ENCODE measurements around the gene SPDEF. TPM values are rescaled to one million over a fixed set of nuclear protein-coding genes. Genes with fewer than 3 reads are reported as not detected.

Gene SPDEF
- total RNA-seq, 4 donors from 2014 or later: 25.0 to 45.9 (median 32.3) TPM

DNA sequence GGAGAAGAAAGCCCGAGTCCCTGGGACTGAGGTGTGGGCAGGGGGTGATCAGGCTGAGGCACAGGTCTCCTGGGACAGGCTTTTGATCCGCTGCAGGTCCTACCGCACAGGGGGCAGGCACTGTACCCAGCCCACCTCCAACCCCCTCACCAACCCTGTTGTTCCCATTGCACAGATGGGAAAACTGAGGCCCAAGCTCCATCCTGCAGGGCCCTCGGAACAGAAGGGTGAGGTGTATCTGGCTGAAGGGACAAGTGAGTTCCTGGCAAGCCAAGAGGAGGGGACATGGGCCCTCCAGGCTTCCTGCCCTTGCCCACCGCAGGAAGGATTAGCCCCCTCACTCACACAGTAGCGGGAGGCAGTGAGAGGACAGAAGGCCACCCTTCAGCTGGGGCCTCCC lies 16.5 kb upstream of the SPDEF start:
- H3K36me3 ChIP-seq: no peaks in the 10 kb centered on the region
- TF ChIP-seq, protein P1, sequence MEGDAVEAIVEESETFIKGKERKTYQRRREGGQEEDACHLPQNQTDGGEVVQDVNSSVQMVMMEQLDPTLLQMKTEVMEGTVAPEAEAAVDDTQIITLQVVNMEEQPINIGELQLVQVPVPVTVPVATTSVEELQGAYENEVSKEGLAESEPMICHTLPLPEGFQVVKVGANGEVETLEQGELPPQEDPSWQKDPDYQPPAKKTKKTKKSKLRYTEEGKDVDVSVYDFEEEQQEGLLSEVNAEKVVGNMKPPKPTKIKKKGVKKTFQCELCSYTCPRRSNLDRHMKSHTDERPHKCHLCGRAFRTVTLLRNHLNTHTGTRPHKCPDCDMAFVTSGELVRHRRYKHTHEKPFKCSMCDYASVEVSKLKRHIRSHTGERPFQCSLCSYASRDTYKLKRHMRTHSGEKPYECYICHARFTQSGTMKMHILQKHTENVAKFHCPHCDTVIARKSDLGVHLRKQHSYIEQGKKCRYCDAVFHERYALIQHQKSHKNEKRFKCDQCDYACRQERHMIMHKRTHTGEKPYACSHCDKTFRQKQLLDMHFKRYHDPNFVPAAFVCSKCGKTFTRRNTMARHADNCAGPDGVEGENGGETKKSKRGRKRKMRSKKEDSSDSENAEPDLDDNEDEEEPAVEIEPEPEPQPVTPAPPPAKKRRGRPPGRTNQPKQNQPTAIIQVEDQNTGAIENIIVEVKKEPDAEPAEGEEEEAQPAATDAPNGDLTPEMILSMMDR (IDR thresholded peaks at IDR 0.05): no peak
- TF ChIP-seq POLR2A (IDR thresholded peaks at IDR 0.05) (no peak), POLR2AphosphoS5 (IDR thresholded peaks at IDR 0.05) (no peak), EP300 (IDR thresholded peaks at IDR 0.05) (no peak)
- H3K4me3 ChIP-seq: no peak overlapping the region
- DNase-seq (ENCODE audit: low spot score in 2 of 2): no peak
- peaks cover 14% of the 10 kb centered on the region for H3K27me3 ChIP-seq
- H3K9me3 ChIP-seq: no peaks in the 10 kb centered on the region
- no peak overlapping the region for H3K27ac ChIP-seq
- H3K4me1 ChIP-seq: no peaks in the 10 kb centered on the region
- 93% methylated on average over 6 of the region's 6 CpGs for WGBS

DNA sequence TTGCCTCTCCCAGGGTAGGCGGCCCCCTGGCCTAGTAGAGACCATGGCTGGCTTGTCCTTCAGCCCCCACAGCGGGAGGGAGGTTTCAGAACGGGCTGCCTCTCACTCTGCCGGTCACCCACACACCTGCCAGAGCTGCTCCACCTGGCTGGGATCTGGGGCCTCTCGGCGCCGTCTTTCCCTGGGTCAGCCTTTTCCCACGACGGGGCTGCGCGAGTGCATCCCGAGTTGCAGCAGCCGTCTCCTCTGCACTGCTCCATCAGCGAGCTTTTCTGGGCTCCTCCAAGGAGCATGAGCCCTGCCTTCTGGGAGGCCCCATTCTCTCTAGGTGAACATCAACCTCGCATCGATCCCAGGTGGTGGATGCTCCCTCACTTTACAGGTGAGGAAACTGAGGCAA lies 15.9 kb upstream of the SPDEF start:
- peaks cover 16% of the 10 kb centered on the region for H3K27me3 ChIP-seq
- no peak overlapping the region for H3K27ac ChIP-seq
- H3K36me3 ChIP-seq: no peaks in the 10 kb centered on the region
- H3K9me3 ChIP-seq: no peaks in the 10 kb centered on the region
- TF ChIP-seq, protein P1 (IDR thresholded peaks at IDR 0.05): no peak
- TF ChIP-seq POLR2A (IDR thresholded peaks at IDR 0.05): no peak
- no peak for TF ChIP-seq EP300 (IDR thresholded peaks at IDR 0.05)
- TF ChIP-seq POLR2AphosphoS5 (IDR thresholded peaks at IDR 0.05): no peak
- H3K4me1 ChIP-seq: no peaks in the 10 kb centered on the region
- H3K4me3 ChIP-seq: no peak overlapping the region
- WGBS: 93% methylated on average over 3 of the region's 16 CpGs
- no peak for DNase-seq (ENCODE audit: low spot score in 2 of 2)

DNA sequence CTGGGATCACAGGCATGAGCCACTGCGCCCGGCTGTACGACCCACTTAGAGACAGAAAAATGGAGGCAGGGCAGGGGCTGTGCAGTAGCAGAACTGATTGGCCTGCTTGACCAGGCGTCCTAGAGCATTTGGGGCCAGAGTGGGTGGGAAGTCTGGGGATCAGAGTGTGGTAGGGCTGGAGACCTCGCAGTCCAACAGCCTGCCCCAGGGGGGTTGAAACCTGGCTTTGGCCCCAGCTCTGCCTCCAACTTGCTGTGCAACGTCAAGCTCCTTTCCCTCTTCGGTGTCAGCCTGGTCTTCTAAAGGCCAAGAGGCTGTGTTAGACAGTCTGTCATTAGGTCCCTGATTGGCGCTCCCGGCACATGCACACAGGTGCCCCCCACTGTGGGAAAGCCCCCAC lies 15.3 kb upstream of the SPDEF start:
- no peaks in the 10 kb centered on the region for H3K9me3 ChIP-seq
- no peaks in the 10 kb centered on the region for H3K36me3 ChIP-seq
- WGBS: 64% methylated on average over 8 of the region's 9 CpGs
- H3K27ac ChIP-seq: no peak overlapping the region
- TF ChIP-seq, protein P1 (IDR thresholded peaks at IDR 0.05): no peak
- no peak for TF ChIP-seq EP300 (IDR thresholded peaks at IDR 0.05)
- TF ChIP-seq POLR2AphosphoS5 (IDR thresholded peaks at IDR 0.05): no peak
- no peak for TF ChIP-seq POLR2A (IDR thresholded peaks at IDR 0.05)
- peaks cover 19% of the 10 kb centered on the region for H3K27me3 ChIP-seq
- DNase-seq (ENCODE audit: low spot score in 2 of 2): no peak
- no peaks in the 10 kb centered on the region for H3K4me1 ChIP-seq
- no peak overlapping the region for H3K4me3 ChIP-seq

DNA sequence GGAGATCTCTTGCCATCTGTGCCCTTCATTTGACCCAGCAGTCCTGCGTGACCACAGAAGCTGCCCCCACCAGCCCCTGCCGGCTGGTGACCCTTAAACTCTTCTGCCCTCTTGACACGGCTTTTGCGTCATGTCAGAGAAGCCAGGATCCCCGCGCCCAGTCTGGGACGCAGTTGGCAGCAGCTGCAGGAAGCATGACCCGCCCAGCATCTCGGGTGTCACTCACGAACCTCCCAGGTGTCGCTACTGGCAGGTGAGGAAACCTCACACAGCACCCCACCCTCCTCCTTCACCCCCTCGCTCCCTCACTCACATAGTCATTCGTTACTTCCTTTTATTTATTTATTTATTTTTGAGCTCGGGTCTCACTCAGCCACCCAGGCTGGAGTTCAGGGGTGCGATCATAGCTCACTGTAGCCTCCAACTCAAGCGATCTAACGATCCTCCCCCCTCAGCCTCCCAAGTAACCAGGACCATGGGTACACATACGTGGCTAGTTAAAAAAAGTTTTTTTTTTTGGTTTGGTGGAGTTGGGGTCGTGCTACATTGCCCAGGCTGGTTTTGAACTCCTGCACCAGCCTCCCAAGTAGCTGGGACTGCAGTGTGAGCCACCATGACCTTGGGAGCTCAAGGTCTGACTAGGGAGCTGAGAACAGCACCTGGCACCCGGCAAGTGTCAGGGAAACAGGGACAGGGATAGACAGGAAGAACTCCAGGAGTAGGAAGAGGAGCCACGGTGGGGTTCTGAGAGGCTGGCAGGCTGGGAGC lies 14.1 kb upstream of the SPDEF start:
- Histone ChIP-seq H3K27me3 (peaks cover 19% of the 10 kb centered on the region), H3K27ac (no peak overlapping the region), H3K36me3 (no peaks in the 10 kb centered on the region), H3K4me3 (no peak overlapping the region), H3K9me3 (no peaks in the 10 kb centered on the region), H3K4me1 (no peaks in the 10 kb centered on the region)
- 64% methylated on average over 21 of the region's 21 CpGs for WGBS
- no peak for TF ChIP-seq EP300 (IDR thresholded peaks at IDR 0.05)
- TF ChIP-seq, protein P1 (IDR thresholded peaks at IDR 0.05): no peak
- TF ChIP-seq POLR2AphosphoS5 (IDR thresholded peaks at IDR 0.05): no peak
- TF ChIP-seq POLR2A (IDR thresholded peaks at IDR 0.05): no peak
- DNase-seq (ENCODE audit: low spot score in 2 of 2): no peak

DNA sequence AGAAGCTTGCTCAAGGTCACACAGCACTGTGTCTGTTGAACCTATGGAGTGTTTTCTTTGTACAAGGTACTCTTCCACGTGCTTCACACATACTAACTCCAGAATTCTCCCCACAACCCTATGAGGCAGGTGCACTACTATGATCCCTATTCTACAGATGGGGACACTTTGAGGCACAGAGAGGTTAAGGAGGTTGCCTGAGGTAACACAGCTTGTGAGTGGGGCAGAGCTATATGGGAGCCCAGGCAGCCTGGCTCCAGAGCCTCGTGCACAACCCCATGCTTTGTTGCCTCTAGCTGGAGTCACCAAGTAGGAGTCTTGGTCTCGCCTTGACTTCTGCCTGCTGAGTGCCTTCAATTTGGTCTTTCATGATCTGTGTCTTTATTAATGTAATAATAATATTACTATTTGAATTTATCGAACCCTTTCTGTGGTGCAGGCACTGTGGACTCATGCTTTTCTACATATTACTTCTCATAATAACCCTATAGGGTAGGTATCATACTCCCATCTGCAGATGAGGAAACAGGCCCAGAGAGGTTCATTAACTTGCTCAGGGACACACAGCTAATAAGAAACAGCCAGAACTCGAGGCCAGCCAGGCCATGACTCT lies 13.3 kb upstream of the SPDEF start:
- Histone ChIP-seq H3K4me1 (no peaks in the 10 kb centered on the region), H3K27me3 (peaks cover 19% of the 10 kb centered on the region), H3K36me3 (no peaks in the 10 kb centered on the region), H3K27ac (no peak overlapping the region), H3K4me3 (no peak overlapping the region), H3K9me3 (no peaks in the 10 kb centered on the region)
- WGBS: 72% methylated on average over 5 of the region's 5 CpGs
- TF ChIP-seq, protein P1 (IDR thresholded peaks at IDR 0.05): no peak
- TF ChIP-seq EP300 (IDR thresholded peaks at IDR 0.05): no peak
- no peak for TF ChIP-seq POLR2AphosphoS5 (IDR thresholded peaks at IDR 0.05)
- no peak for TF ChIP-seq POLR2A (IDR thresholded peaks at IDR 0.05)
- DNase-seq (ENCODE audit: low spot score in 2 of 2): no peak

Measured in suprapubic skin (tissue), 4 donors.